NCI-H2196 (cell line): ENCODE results near the gene ERMARD.

Source experiments
- DNase-seq: peaks from one replicate; lab custom pipeline; 2025; ENCODE audit not compliant: unreplicated experiment; lab: John Stamatoyannopoulos, UW

ERMARD gene

GRCh38 chr6:169801396-169802160 lies 50.2 kb downstream of the ERMARD start:
- no peak for DNase-seq

GRCh38 chr6:169802790-169803189 lies 51.4 kb downstream of the ERMARD start:
- no peak for DNase-seq

- DNase-seq, result no peak
Measured at GRCh38 chr6:169803271-169803811, 51.9 kb downstream of the ERMARD start.

GRCh38 chr6:169803816-169804340 lies 52.5 kb downstream of the ERMARD start:
- DNase-seq, result no peak

DNA sequence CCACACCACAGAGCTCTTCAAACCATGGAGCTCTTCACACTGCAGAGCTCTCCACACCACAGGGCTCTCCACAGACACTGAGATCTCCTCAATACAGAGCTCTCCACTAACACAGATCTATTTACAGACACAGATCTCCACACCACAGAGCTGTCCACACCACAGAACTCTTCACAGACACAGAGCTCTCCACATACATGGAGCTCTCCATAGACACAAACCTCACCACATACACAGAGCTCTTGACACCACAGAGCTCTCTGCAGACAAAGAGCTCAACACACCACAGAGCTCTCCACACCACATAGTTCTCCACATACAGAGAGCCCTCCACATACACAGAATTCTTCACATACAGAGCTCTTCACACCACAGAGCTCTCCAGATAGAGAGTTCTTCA lies 53.0 kb downstream of the ERMARD start:
- no peak for DNase-seq

DNA sequence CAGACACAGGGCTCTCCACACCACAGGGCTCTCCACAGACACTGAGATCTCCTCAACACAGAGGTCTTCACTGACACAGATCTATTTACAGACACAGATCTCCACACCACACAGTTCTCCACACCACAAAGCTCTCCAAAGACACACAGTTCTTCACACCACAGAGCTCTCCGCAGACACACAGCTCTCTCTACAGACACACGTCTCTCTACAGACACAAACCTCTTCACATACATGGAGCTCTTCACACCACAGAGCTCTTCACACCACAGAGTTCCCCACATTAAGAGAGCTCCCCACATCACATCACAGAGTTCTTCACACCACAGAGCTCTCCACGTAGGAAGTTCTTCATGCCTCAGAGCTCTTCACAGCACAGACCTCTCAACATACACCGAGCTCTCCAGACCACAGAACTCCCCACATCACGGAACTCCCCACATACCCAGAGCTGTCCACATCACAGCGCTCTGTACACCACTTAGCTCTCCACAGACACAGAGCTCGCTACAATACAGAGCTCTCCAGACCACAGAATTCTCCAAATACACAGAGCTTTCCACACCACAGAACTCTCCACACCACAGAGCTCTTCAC lies 53.9 kb downstream of the ERMARD start:
- DNase-seq, result no peak

DNA sequence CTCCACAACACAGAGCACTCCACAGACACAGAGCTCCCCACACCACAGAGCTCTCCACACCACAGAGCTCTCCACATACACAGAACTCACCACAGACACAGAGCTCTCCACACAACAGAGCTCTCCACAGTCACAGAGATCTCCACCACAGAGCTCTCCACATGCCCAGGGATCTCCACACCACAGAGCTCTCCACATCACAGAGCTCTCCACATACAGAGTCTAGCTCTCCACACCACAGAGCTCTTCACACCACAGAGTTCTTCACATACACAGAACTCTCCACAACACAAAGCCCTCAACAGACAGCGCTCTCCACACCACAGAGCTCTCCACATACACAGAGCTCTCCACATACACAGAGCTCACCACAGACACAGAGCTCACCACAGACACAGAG lies 55.3 kb downstream of the ERMARD start:
- no peak for DNase-seq

DNA sequence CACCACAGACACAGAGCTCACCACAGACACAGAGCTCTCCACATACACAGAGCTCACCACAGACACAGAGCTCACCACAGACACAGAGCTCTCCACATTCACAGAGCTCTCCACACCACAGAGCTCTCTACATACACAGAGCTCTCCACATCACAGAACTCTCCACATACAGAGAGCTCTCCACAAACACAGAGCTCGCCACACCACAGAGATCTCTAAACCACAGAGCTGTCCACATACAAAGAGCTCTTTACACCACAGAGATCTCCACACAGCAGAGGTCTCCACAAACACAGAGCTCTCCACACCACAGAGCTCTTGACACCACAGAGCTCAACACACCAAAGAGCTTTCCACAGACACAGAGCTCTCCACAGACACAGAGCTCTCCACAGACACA lies 55.8 kb downstream of the ERMARD start:
- no peak for DNase-seq

DNA sequence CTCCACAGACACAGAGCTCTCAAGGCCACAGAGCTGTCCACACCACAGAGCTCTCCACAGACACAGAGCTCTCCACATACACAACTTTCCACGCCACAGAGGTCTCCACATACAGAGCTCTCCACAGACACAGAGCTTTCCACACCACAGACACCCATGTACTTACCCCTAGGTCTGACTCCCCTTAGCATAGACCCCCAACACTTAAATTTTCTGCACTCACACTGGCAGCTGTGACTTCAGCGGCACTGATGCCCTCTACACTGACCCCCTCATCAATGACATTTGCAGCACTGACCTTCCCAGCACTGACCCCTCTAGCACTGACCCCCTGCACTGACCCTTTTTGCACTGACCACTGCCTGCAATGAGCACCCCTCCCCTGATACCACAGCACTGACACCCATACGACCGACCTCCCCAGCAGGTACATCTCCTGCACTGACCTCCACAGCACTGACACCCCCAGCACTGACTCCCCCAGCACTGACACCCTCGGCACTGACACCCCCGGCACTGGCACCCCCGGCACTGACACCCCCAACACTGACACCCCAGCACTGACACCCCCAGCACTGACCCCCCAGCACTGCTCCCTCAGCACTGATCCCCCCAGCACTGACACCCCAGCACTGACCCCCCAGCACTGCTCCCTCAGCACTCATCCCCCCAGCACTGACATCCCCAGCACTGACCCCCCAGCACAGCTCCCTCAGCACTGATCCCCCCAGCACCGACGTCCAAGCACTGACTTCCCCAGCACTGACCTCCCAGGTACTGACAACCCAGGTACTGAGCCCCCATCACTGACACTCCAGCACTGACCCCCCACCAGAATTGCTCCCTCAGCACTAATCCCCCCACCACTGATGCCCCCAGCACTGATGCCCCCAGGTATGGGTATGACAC lies 56.5 kb downstream of the ERMARD start:
- DNase-seq, result no peak

GRCh38 chr6:169808608-169808967 lies 57.2 kb downstream of the ERMARD start:
- no peak for DNase-seq

- DNase-seq, result no peak
Measured at GRCh38 chr6:169809386-169809785, 58.0 kb downstream of the ERMARD start.

GRCh38 chr6:169810066-169810989 lies 58.9 kb downstream of the ERMARD start:
- DNase-seq, result no peak

GRCh38 chr6:169811072-169811471 lies 59.6 kb downstream of the ERMARD start:
- DNase-seq, result no peak

- DNase-seq, result no peak
Measured at GRCh38 chr6:169811521-169812256, 60.3 kb downstream of the ERMARD start.

GRCh38 chr6:169812257-169812644 lies 60.8 kb downstream of the ERMARD start:
- DNase-seq, result no peak

GRCh38 chr6:169813969-169814368 lies 62.5 kb downstream of the ERMARD start:
- no peak for DNase-seq

DNA sequence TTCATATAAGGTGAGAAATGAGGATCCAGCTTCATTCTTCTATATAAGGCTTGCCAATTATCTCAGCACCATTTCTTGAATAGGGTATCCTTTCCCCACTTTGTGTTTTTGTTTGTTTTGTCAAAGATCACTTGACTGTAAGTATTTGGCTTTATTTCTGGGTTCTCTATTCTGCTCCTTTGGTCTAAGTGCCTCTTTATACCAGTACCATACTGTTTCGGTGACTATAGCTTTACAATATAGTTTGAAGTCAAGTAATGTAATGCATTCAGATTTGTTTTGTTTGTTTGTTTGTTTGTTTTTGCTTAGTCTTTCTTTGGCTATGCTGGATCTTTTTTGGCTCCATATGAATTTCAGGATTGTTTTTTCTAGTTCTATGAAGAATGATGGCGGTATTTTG lies 64.6 kb downstream of the ERMARD start:
- DNase-seq, result no peak

DNA sequence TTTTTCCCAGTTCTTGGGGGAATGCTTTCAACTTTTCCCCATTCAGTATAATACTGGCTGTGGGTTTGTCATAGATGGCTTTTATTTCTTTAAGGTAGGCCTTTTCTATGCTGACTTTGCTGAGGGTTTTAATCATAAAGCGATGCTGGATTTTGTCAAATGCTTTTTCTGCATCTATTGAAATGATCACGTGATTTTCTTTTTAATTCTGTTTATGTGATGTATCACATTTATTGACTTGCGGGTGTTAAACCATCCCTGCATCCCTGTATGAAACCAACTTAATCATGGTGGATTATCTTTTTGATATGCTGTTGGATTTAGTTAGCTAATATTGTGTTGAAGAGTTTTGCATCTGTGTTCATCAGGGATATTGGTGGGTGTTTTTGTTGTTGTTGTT lies 65.6 kb downstream of the ERMARD start:
- DNase-seq, result no peak

DNA sequence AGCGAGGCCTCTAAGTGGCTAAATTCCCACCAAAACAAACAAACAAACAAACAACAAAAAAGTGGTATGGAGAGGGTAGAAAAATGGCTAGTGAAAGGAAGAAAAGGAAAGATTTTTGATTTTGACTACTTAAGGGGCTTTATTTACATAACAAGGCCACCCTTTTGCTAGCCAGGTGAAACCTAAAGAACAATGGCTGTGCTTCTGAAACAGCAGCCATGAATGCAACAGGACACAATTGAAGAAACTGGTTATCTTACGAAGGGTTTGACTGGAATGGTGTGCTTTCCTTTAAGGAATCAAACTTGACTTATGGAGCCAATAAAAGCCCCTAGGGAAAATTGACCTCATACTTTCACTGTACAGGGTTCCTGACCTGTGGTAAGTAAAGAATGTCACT lies 68.9 kb downstream of the ERMARD start:
- DNase-seq, result no peak

GRCh38 chr6:169824021-169824420 lies 72.6 kb downstream of the ERMARD start:
- DNase-seq, result no peak
